Loucy (cell line): Measurements from ENCODE around the gene ASH1L.
"Not testable (repeated sequence)": the region's sequence is repeated elsewhere in the genome, so short reads cannot be mapped to it uniquely, and the experiment has no call there.

ENCODE experiments used
- H2AFZ ChIP-seq: fragments of 200-600 bp; sonication (generic); 2 replicates; pipeline ENCODE4 v1.6.0; 2016; ENCODE audit warnings: antibody characterized with exemption, mild to moderate bottlenecking, low read length, moderate library complexity
- H3F3A ChIP-seq: fragments of 200-600 bp; 2 replicates; pipeline ENCODE4 v1.6.0; 2016; ENCODE audit warnings: antibody characterized with exemption, low read depth, mild to moderate bottlenecking
- H3K27me3 ChIP-seq: fragments of 200-600 bp; sonication (generic); 2 replicates; pipeline ENCODE4 v1.6.1; 2014; ENCODE audit warnings: low read length, mild to moderate bottlenecking; ENCODE audit not compliant: insufficient read depth, poor library complexity, severe bottlenecking
- H3K36me3 ChIP-seq: fragments of 200-600 bp; sonication (generic); 2 replicates; pipeline ENCODE4 v1.6.1; 2016; ENCODE audit warnings: low read length; ENCODE audit not compliant: insufficient read depth
- H3K4me1 ChIP-seq: fragments of 200-600 bp; sonication (generic); 2 replicates; pipeline ENCODE4 v1.5.1; 2014; ENCODE audit warnings: low read length, mild to moderate bottlenecking; ENCODE audit not compliant: insufficient read depth, poor library complexity, severe bottlenecking
- H3K4me2 ChIP-seq: fragments of 200-600 bp; sonication (generic); 2 replicates; pipeline ENCODE4 v1.6.0; 2014; ENCODE audit warnings: antibody characterized with exemption, low read length, low read depth, mild to moderate bottlenecking; ENCODE audit not compliant: poor library complexity, severe bottlenecking
- H3K4me3 ChIP-seq: fragments of 200-600 bp; sonication (generic); 2 replicates; pipeline ENCODE4 v1.5.1; 2014; ENCODE audit warnings: low read length, mild to moderate bottlenecking, mixed read lengths; ENCODE audit not compliant: poor library complexity, severe bottlenecking
- H3K79me2 ChIP-seq: fragments of 200-600 bp; sonication (generic); 2 replicates; pipeline ENCODE4 v1.6.1; 2014; ENCODE audit warnings: low read length; ENCODE audit not compliant: insufficient read depth
- H3K9ac ChIP-seq: fragments of 200-600 bp; sonication (generic); 2 replicates; pipeline ENCODE4 v1.6.0; 2014; ENCODE audit warnings: mild to moderate bottlenecking, low read depth, low read length, moderate library complexity; ENCODE audit not compliant: poor library complexity, severe bottlenecking
- H3K9me2 ChIP-seq: fragments of 200-600 bp; sonication (generic); replicated peaks from 2 replicates; pipeline ENCODE4 v1.6.1; 2016; ENCODE audit warnings: low read depth, low read length, mixed read lengths
- H3K9me3 ChIP-seq: fragments of 200-600 bp; sonication (generic); 2 replicates; pipeline ENCODE4 v1.6.1; 2014; ENCODE audit warnings: mild to moderate bottlenecking, antibody characterized with exemption, low read length, low read depth; ENCODE audit not compliant: insufficient read depth
- H4K20me1 ChIP-seq: fragments of 200-600 bp; sonication (generic); 2 replicates; pipeline ENCODE4 v1.6.0; 2014; ENCODE audit warnings: antibody characterized with exemption, low read length, mild to moderate bottlenecking; ENCODE audit not compliant: insufficient read depth, poor library complexity, severe bottlenecking
- EZH2phosphoT487 ChIP-seq: fragments of 200-600 bp; IDR thresholded peaks from 2 replicates; pipeline ENCODE4 v1.6.1; 2018; ENCODE audit warnings: antibody characterized with exemption, mild to moderate bottlenecking, moderate library complexity, borderline replicate concordance
- TF ChIP-seq, protein P1 (sequence below): fragments of 200-600 bp; sonication (generic); conservative IDR thresholded peaks from 2 replicates; pipeline ENCODE4 v1.5.1; 2014; ENCODE audit warnings: mild to moderate bottlenecking, antibody characterized with exemption, low read length

Gene ASH1L

DNA sequence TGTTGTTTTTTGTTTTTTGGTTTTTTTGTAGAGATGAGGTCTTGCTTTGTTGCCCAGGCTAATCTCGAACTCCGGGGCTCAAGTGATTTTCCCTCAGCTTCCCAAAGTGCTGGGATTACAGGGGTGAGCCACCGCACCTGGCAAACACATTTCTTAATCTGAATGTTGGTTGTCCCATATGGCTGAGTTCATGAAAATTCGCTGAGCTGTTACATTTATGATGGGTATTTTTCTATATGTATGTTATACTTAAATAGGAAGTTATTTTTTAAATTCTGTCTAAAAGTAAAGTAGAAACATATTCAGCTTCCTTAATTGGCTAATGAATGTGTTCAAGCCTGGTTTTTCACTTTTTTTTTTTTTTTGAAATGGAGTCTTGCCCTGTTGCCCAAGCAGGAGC lies 75.1 kb downstream of the ASH1L start:
- Histone ChIP-seq H3K9me3 (no peaks in the 10 kb centered on the region), H2AFZ (no peak overlapping the region), H3K9me2 (no peaks in the 10 kb centered on the region), H3K27me3 (no peaks in the 10 kb centered on the region), H3K4me2 (no peak overlapping the region), H4K20me1 (peaks cover 28% of the 10 kb centered on the region), H3K4me1 (no peaks in the 10 kb centered on the region), H3K9ac (no peak overlapping the region), H3F3A (no peaks in the 10 kb centered on the region), H3K79me2 (peaks cover 81% of the 10 kb centered on the region), H3K4me3 (no peak overlapping the region), H3K36me3 (peaks cover 9% of the 10 kb centered on the region; the same call in 1 of the 2 replicates)
- TF ChIP-seq EZH2phosphoT487: no peak
- TF ChIP-seq, protein P1, sequence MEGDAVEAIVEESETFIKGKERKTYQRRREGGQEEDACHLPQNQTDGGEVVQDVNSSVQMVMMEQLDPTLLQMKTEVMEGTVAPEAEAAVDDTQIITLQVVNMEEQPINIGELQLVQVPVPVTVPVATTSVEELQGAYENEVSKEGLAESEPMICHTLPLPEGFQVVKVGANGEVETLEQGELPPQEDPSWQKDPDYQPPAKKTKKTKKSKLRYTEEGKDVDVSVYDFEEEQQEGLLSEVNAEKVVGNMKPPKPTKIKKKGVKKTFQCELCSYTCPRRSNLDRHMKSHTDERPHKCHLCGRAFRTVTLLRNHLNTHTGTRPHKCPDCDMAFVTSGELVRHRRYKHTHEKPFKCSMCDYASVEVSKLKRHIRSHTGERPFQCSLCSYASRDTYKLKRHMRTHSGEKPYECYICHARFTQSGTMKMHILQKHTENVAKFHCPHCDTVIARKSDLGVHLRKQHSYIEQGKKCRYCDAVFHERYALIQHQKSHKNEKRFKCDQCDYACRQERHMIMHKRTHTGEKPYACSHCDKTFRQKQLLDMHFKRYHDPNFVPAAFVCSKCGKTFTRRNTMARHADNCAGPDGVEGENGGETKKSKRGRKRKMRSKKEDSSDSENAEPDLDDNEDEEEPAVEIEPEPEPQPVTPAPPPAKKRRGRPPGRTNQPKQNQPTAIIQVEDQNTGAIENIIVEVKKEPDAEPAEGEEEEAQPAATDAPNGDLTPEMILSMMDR: no peak

DNA sequence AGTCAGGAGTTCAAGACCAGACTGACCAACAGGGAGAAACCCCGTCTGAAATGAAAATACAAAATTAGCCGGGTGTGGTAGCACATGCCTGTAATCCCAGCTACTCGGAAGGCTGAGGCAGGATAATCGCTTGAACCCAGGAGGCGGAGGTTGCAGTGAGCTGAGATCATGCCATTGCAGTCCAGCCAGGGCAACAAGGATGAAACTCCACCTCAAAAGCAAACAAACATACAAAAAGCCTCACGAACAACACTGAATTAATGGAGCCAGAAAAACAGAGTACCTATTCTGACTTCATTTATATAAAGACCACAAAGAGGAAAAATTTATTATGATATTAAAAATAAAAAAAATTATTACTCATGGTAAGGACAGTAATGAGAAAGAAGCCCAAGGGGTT lies 75.7 kb downstream of the ASH1L start:
- H3K4me3 ChIP-seq, H3K9me3 ChIP-seq, H3K4me1 ChIP-seq, H3F3A ChIP-seq, H3K9me2 ChIP-seq, H3K4me2 ChIP-seq, H3K9ac ChIP-seq, H2AFZ ChIP-seq, H3K27me3 ChIP-seq: not testable (repeated sequence)
- H3K36me3 ChIP-seq: peaks cover 14% of the 10 kb centered on the region; the same call in 1 of the 2 replicates
- H3K79me2 ChIP-seq: peaks cover 81% of the 10 kb centered on the region
- H4K20me1 ChIP-seq: peaks cover 24% of the 10 kb centered on the region

DNA sequence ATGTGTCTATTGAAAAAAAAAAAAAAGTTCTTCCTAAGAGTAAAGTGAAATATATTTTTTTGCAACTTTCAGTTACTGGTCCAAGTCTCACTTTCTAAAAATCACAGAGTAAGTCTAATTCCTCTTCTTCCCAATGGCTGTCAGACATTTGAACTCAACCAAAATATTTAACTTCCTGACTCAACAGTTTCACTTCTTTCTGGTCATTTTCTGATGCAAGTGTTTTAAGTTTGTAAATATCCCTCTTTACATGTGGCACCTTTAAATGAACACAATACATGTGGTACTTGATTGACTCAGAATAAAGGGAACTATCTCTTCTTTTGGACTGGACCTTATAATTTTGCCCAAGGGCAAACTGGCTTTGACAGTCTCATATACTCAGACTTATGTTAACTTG lies 76.7 kb downstream of the ASH1L start:
- Histone ChIP-seq H3K36me3 (peaks cover 25% of the 10 kb centered on the region; the same call in 1 of the 2 replicates), H3K79me2 (peaks cover 71% of the 10 kb centered on the region), H3K4me1 (no peaks in the 10 kb centered on the region), H4K20me1 (peaks cover 22% of the 10 kb centered on the region), H3K4me2 (no peak overlapping the region), H2AFZ (no peak overlapping the region), H3F3A (no peaks in the 10 kb centered on the region), H3K9ac (no peak overlapping the region), H3K9me3 (no peaks in the 10 kb centered on the region), H3K9me2 (no peaks in the 10 kb centered on the region), H3K27me3 (no peaks in the 10 kb centered on the region), H3K4me3 (no peak overlapping the region)
- TF ChIP-seq, protein P1: no peak
- no peak for TF ChIP-seq EZH2phosphoT487

DNA sequence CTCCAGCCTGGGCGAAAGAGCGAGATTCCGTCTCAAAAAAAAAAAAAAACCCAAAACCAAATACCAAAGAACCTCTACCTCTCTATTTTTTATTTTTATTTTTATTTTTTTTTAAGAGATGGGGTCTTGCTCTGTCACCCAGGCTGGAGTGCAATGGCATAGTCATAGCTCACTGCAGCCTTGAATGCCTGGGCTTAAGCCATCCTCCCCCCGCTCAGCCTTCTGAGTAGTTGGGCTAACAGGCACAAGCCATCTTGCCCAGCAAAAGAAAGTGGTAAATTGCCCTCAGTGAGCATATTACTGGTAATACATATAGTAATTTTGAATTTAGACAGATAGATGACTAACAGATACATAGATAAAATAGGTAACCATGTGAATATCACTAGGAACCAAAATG lies 77.4 kb downstream of the ASH1L start:
- H3K36me3 ChIP-seq: peaks cover 32% of the 10 kb centered on the region; the same call in 1 of the 2 replicates
- TF ChIP-seq, protein P1: no peak
- TF ChIP-seq EZH2phosphoT487: no peak
- no peaks in the 10 kb centered on the region for H3F3A ChIP-seq
- no peak overlapping the region for H2AFZ ChIP-seq
- peaks cover 17% of the 10 kb centered on the region for H4K20me1 ChIP-seq
- no peaks in the 10 kb centered on the region for H3K9me2 ChIP-seq
- H3K4me1 ChIP-seq: no peaks in the 10 kb centered on the region
- peaks cover 64% of the 10 kb centered on the region for H3K79me2 ChIP-seq
- H3K27me3 ChIP-seq: no peaks in the 10 kb centered on the region
- H3K4me2 ChIP-seq: no peak overlapping the region
- no peak overlapping the region for H3K9ac ChIP-seq
- H3K9me3 ChIP-seq: no peaks in the 10 kb centered on the region
- no peak overlapping the region for H3K4me3 ChIP-seq
